ENCODE measurements around the gene CD82. TPM values are rescaled to one million over a fixed set of nuclear protein-coding genes. Genes with fewer than 3 reads are reported as not detected.
"Not testable (repeated sequence)": the region's sequence is repeated elsewhere in the genome, so short reads cannot be mapped to it uniquely, and the experiment has no call there.

Gene CD82
- total and polyA plus RNA-seq, 12 donors = 18.5 to 70.4 (median 35.2) TPM

- no peak overlapping the region for H3K4me3 ChIP-seq
- ATAC-seq = no peak
- WGBS, 2 donors = 52 to 56% methylated on average over 3 of the region's 3 CpGs
Observed at GRCh38 chr11:44645827-44646226, 80.4 kb downstream of the CD82 start.

GRCh38 chr11:44647255-44647955, 81.9 kb downstream of the CD82 start:
- ATAC-seq; intact Hi-C loops (cut with DNase I): not testable (repeated sequence)
- WGBS, 2 donors = 73 to 75% methylated on average over 6 of the region's 6 CpGs

More at GRCh38 chr11:44645827-44646226, 80.4 kb downstream of the CD82 start:
- DNase-seq = no peak
- no peak overlapping the region for H3K27ac ChIP-seq
- H3K27me3 ChIP-seq = no peaks in the 10 kb centered on the region
- no peaks in the 10 kb centered on the region for H3K36me3 ChIP-seq
- H3K4me1 ChIP-seq = no peaks in the 10 kb centered on the region
- H3K9me3 ChIP-seq = peaks cover 0 to 42% (median 20%) of the 10 kb centered on the region in 11 donors
- TF ChIP-seq CTCF (IDR thresholded peaks at IDR 0.05) = no peak
- intact Hi-C loops (cut with DNase I) = no loop called here

DNA sequence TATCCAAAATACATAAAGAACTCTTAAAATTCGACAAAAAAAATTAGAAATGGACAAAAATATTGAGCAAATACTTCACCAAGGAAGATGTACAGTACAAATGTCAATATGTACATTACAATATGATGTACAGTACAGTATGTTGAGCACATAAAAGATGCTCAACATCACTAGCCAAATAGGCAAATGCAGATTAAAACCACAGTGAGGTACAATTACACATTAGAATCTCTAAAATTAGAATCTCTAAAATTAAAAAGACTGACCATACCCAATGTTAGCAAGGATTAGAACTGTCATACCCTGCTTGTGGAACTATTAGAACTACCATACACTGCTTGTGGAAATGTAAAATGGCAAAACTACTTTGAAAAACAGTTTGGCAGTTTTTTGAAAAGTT, 82.6 kb downstream of the CD82 start:
- Histone ChIP-seq H3K4me3 (no peak overlapping the region), H3K4me1 (peaks cover 0 to 7% (median 0%) of the 10 kb centered on the region in 9 donors), H3K36me3 (no peaks in the 10 kb centered on the region), H3K9me3 (peaks cover 0 to 33% (median 13%) of the 10 kb centered on the region in 11 donors), H3K27ac (no peak overlapping the region), H3K27me3 (no peaks in the 10 kb centered on the region)
- intact Hi-C loops (cut with DNase I) = no loop called here
- ATAC-seq (no peak), DNase-seq (no peak)
- no peak for TF ChIP-seq CTCF (IDR thresholded peaks at IDR 0.05)
- 79% methylated on average over 1 of the region's 1 CpG for WGBS, 2 donors

More at GRCh38 chr11:44647255-44647955, 81.9 kb downstream of the CD82 start:
- not testable (repeated sequence) for H3K4me1 ChIP-seq, H3K27me3 ChIP-seq, DNase-seq, H3K27ac ChIP-seq, H3K36me3 ChIP-seq, H3K4me3 ChIP-seq
- peaks cover 0 to 40% (median 19%) of the 10 kb centered on the region in 11 donors for H3K9me3 ChIP-seq

GRCh38 chr11:44651535-44652155, 86.2 kb downstream of the CD82 start:
- 58 to 63% methylated on average over 15 of the region's 15 CpGs for WGBS, 2 donors
- H3K9me3 ChIP-seq = peaks cover 0 to 8% (median 0%) of the 10 kb centered on the region in 11 donors
- H3K4me3 ChIP-seq = no peak overlapping the region
- no peaks in the 10 kb centered on the region for H3K27me3 ChIP-seq
- H3K27ac ChIP-seq = no peak overlapping the region
- TF ChIP-seq CTCF (IDR thresholded peaks at IDR 0.05) = no peak
- intact Hi-C loops (cut with DNase I) = no loop called here
- DNase-seq (no peak), ATAC-seq (peak in 2 of 8 donors; percentile 28 to 31)
- no peaks in the 10 kb centered on the region for H3K36me3 ChIP-seq
- peaks cover 0 to 7% (median 0%) of the 10 kb centered on the region in 9 donors for H3K4me1 ChIP-seq

Measured in heart right ventricle (tissue), 16 donors.